ENCODE results near the gene SHROOM1.

SHROOM1 gene

GRCh38 chr5:132853323-132853722 lies 22.9 kb upstream of the SHROOM1 start:
- DNase-seq, result no peak

GRCh38 chr5:132850066-132850465 lies 19.6 kb upstream of the SHROOM1 start:
- no peak for DNase-seq

GRCh38 chr5:132849347-132849746 lies 18.9 kb upstream of the SHROOM1 start:
- DNase-seq, result no peak

- DNase-seq, result no peak
Measured at GRCh38 chr5:132848270-132848669, 17.8 kb upstream of the SHROOM1 start.

- DNase-seq, result no peak
Measured at GRCh38 chr5:132841305-132841704, 10.9 kb upstream of the SHROOM1 start.

GRCh38 chr5:132840896-132841295 lies 10.4 kb upstream of the SHROOM1 start:
- DNase-seq, result no peak

GRCh38 chr5:132840313-132840712 lies 9.9 kb upstream of the SHROOM1 start:
- no peak for DNase-seq

GRCh38 chr5:132839426-132840301 lies 9.2 kb upstream of the SHROOM1 start:
- no peak for DNase-seq

GRCh38 chr5:132838516-132839282 lies 8.3 kb upstream of the SHROOM1 start:
- DNase-seq, result no peak

- DNase-seq, result no peak
Measured at GRCh38 chr5:132837868-132838267, 7.4 kb upstream of the SHROOM1 start.

GRCh38 chr5:132836852-132837251 lies 6.4 kb upstream of the SHROOM1 start:
- no peak for DNase-seq

- DNase-seq, result no peak
Measured at GRCh38 chr5:132834057-132834456, 3.6 kb upstream of the SHROOM1 start.

GRCh38 chr5:132832612-132833011 lies 2.2 kb upstream of the SHROOM1 start:
- no peak for DNase-seq

- no peak for DNase-seq
Measured at GRCh38 chr5:132831095-132831860, 831 bp upstream of the SHROOM1 start.

- peak; percentile 14 to 48 for DNase-seq
Measured at GRCh38 chr5:132829742-132830435, 558 bp downstream of the SHROOM1 start.

GRCh38 chr5:132828846-132829494 lies 1.5 kb downstream of the SHROOM1 start:
- DNase-seq, result no peak

- no peak for DNase-seq
Measured at GRCh38 chr5:132827943-132828673, 2.3 kb downstream of the SHROOM1 start.

- no peak for DNase-seq
Measured at GRCh38 chr5:132826424-132827082, 3.9 kb downstream of the SHROOM1 start.

GRCh38 chr5:132825834-132826391 lies 4.5 kb downstream of the SHROOM1 start:
- DNase-seq, result no peak

GRCh38 chr5:132825033-132825833 lies 5.2 kb downstream of the SHROOM1 start:
- no peak for DNase-seq
